Naive thymus-derived CD4-positive, alpha-beta T cell (primary cell): ENCODE data around the gene SLC25A22. TPM values are rescaled to one million over a fixed set of nuclear protein-coding genes. Genes with fewer than 3 reads are reported as not detected.

ENCODE experiments used
- ATAC-seq: fragments of 150-1000 bp; cut with Tn5 transposase; 2 replicates; pipeline ENCODE4 v1.10.0; 2021; ENCODE audit warnings: mild to moderate bottlenecking, moderate library complexity
- CTCF ChIA-PET: fragments of 350-600 bp; sonication (Branson Sonifier 250); formaldehyde crosslinking; loops from one replicate; lab custom pipeline; 2021; ENCODE audit warnings: antibody characterized with exemption; lab: Charles Lee
- POLR2A ChIA-PET: fragments of 350-600 bp; sonication (Branson Sonifier 250); formaldehyde crosslinking; loops from one replicate; lab custom pipeline; 2021; ENCODE audit warnings: antibody characterized with exemption, inconsistent platforms; lab: Charles Lee
- DNase-seq, 9 donors: peaks; one replicate each; pipeline versions ENCODE4 v3.0.0 to v3.0.0-alpha.2; 2020 to 2022; ENCODE audit warnings: mixed read lengths in 1 of 9
- H3K27ac ChIP-seq: one replicate; pipeline ENCODE4 v1.7.0; 2013; ENCODE audit warnings: mild to moderate bottlenecking, low read depth, low read length, moderate library complexity
- H3K27me3 ChIP-seq, 2 donors: one replicate each; pipeline ENCODE4 v1.7.0; 2013; ENCODE audit warnings: low read length in 2 of 2, mild to moderate bottlenecking in 2 of 2, moderate library complexity in 2 of 2; ENCODE audit not compliant: control insufficient read depth in 2 of 2, insufficient read depth in 2 of 2
- H3K36me3 ChIP-seq, 3 experiments: 1 replicate in 2 of 3; 2 replicates in 1 of 3; pipeline ENCODE4 v1.7.0; 2013; ENCODE audit warnings: low read length in 3 of 3, mild to moderate bottlenecking in 3 of 3, moderate library complexity in 1 of 3; ENCODE audit not compliant: insufficient read depth in 3 of 3, control insufficient read depth in 2 of 3
- H3K4me1 ChIP-seq, 2 donors: one replicate each; pipeline ENCODE4 v1.7.0; 2013; ENCODE audit warnings: low read length in 2 of 2, mild to moderate bottlenecking in 2 of 2, moderate library complexity in 1 of 2; ENCODE audit not compliant: control insufficient read depth in 2 of 2, insufficient read depth in 2 of 2
- H3K4me3 ChIP-seq: 2 replicates; pipeline ENCODE4 v1.7.0; 2013; ENCODE audit warnings: mild to moderate bottlenecking, low read length
- H3K9me3 ChIP-seq, 3 experiments: 1 replicate in 2 of 3; 2 replicates in 1 of 3; pipeline ENCODE4 v1.7.0; 2013; ENCODE audit warnings: low read length in 3 of 3; ENCODE audit not compliant: control insufficient read depth in 2 of 3
- H3K27ac Mint-ChIP-seq, 9 donors: one replicate each; pipeline ENCODE4 v1.8.0; 2020 to 2022; ENCODE audit warnings: mixed read lengths in 9 of 9, mild to moderate bottlenecking in 8 of 9, moderate library complexity in 5 of 9, inconsistent platforms in 2 of 9
- H3K27me3 Mint-ChIP-seq, 5 donors: one replicate each; pipeline ENCODE4 v1.8.0; 2021 to 2022; ENCODE audit warnings: mixed read lengths in 5 of 5, mild to moderate bottlenecking in 1 of 5
- H3K36me3 Mint-ChIP-seq, 5 donors: one replicate each; pipeline ENCODE4 v1.8.0; 2020 to 2022; ENCODE audit warnings: mixed read lengths in 5 of 5, mild to moderate bottlenecking in 3 of 5, inconsistent platforms in 1 of 5
- H3K4me1 Mint-ChIP-seq, 7 donors: one replicate each; pipeline ENCODE4 v1.8.0; 2020 to 2022; ENCODE audit warnings: mixed read lengths in 7 of 7, mild to moderate bottlenecking in 3 of 7, inconsistent platforms in 1 of 7
- H3K4me3 Mint-ChIP-seq, 10 donors: one replicate each; pipeline ENCODE4 v1.8.0; 2020 to 2022; ENCODE audit warnings: mild to moderate bottlenecking in 10 of 10, mixed read lengths in 10 of 10, moderate library complexity in 6 of 10, inconsistent platforms in 2 of 10
- H3K9me3 Mint-ChIP-seq, 11 donors: one replicate each; pipeline ENCODE4 v1.8.0; 2020 to 2022; ENCODE audit warnings: mixed read lengths in 11 of 11, mild to moderate bottlenecking in 4 of 11, inconsistent platforms in 1 of 11, moderate library complexity in 1 of 11
- intact Hi-C, 2 donors: fragments of 100-400 bp; cut with micrococcal nuclease; formaldehyde crosslinking; loops; one replicate each; pipeline ENCODE4 v1.15.1; 2023
- polyA plus RNA-seq, 2 donors: library from polyadenylated mRNA; unstranded; fragments of 300-500 nt; fragmentation: Illumina TruSeq; gene quantifications; one replicate each; pipeline ENCODE4 v1.2.3, GENCODE V29; 2021
- total RNA-seq, 6 experiments: library from RNA in 5 of 6; stranded (reverse) in 5 of 6; gene quantifications; 1 replicate in 5 of 6; 2 replicates in 1 of 6; pipeline ENCODE4 v1.2.3 and lab custom pipeline; 2021 to 2026

The SLC25A22 gene
- total and polyA plus RNA-seq, 7 experiments from 2014 or later: 6.4 to 58.4 (median 18.9) TPM

GRCh38 chr11:777288-778255, 20.5 kb downstream of the SLC25A22 start, which contains the start of gene GATD1:
GATD1 (minus strand) TSS chr11:777487; CDS start chr11:777462, 25 bp downstream.
- H3K9me3 Mint-ChIP-seq: no peaks in the 10 kb centered on the region

GRCh38 chr11:776561-777287, 21.4 kb downstream of the SLC25A22 start:
- peaks cover 12 to 14% of the 10 kb centered on the region in 2 donors for H3K4me1 ChIP-seq
- POLR2A ChIA-PET: interaction anchor here (0.5 to 3.0 kb wide), 7 partner anchors 17 to 570 kb away, joined by 3 to 18 read pairs (median 3); partner anchors contain the start of genes BET1L, CRACR2B, RIC8A and TALDO1
- Mint-ChIP-seq H3K36me3 (no peaks in the 10 kb centered on the region), H3K9me3 (no peaks in the 10 kb centered on the region), H3K4me3 (peak overlapping the region; percentile 64 to 89 (median 76)), H3K27me3 (no peaks in the 10 kb centered on the region), H3K27ac (peak overlapping the region; percentile 16 to 83 (median 62)), H3K4me1 (peaks cover 7 to 29% (median 23%) of the 10 kb centered on the region in 7 donors)
- CTCF ChIA-PET: interaction anchor here (2.0 kb wide), 1 partner anchor 13 kb away, joined by 6 read pairs; no protein-coding TSS in a partner anchor
- ATAC-seq (peak; percentile 58), DNase-seq (peak in 3 of 9 donors; percentile 12 to 34 (median 21))
- no peaks in the 10 kb centered on the region for H3K9me3 ChIP-seq
- H3K27me3 ChIP-seq: no peaks in the 10 kb centered on the region
- peaks cover 0 to 19% (median 0%) of the 10 kb centered on the region in 3 experiments for H3K36me3 ChIP-seq
- peak overlapping the region; percentile 57 for H3K4me3 ChIP-seq
- peak overlapping the region; percentile 85 for H3K27ac ChIP-seq
- intact Hi-C loops: loop anchor here (1.0 to 2.0 kb wide), 5 partner anchors 14 to 200 kb away; partner anchors contain the start of genes CEND1 (in 1 of the 2), PHRF1 (in 1 of the 2), RPLP2 (in 1 of the 2) and TALDO1 (in 1 of the 2)

More at GRCh38 chr11:777288-778255, 20.5 kb downstream of the SLC25A22 start, which contains the start of gene GATD1:
- ChIA-PET CTCF (interaction anchor here (2.0 kb wide), 1 partner anchor 14 kb away, joined by 6 read pairs; no protein-coding TSS in a partner anchor), POLR2A (interaction anchor here (0.8 to 3.0 kb wide), 7 partner anchors 13 to 51 kb away, joined by 3 to 18 read pairs (median 5); partner anchors contain the start of genes CEND1, PIDD1 and TALDO1)
- intact Hi-C loops: loop anchor here (1.0 to 2.0 kb wide), 5 partner anchors 13 to 201 kb away; partner anchors contain the start of genes CEND1 (in 1 of the 2), PHRF1 (in 1 of the 2), RPLP2 (in 1 of the 2) and TALDO1 (in 1 of the 2)
- no peaks in the 10 kb centered on the region for H3K27me3 ChIP-seq
- peak within 1 kb of the TSS; percentile 40 to 92 (median 78) for H3K27ac Mint-ChIP-seq
- H3K4me3 Mint-ChIP-seq: peak within 1 kb of the TSS; percentile 72 to 91 (median 83)
- H3K9me3 ChIP-seq: no peaks in the 10 kb centered on the region
- peaks cover 0 to 12% (median 0%) of the 10 kb centered on the region in 3 experiments for H3K36me3 ChIP-seq
- H3K4me1 ChIP-seq: peaks cover 12 to 14% of the 10 kb centered on the region in 2 donors
- H3K36me3 Mint-ChIP-seq: no peaks in the 10 kb centered on the region
- H3K4me1 Mint-ChIP-seq: peaks cover 7 to 29% (median 23%) of the 10 kb centered on the region in 7 donors
- peak; percentile 86 to 99 (median 93) for DNase-seq
- H3K27me3 Mint-ChIP-seq: no peaks in the 10 kb centered on the region
- H3K4me3 ChIP-seq: peak within 1 kb of the TSS; percentile 59
- peak; percentile 93 for ATAC-seq
- peak within 1 kb of the TSS; percentile 85 for H3K27ac ChIP-seq

DNA sequence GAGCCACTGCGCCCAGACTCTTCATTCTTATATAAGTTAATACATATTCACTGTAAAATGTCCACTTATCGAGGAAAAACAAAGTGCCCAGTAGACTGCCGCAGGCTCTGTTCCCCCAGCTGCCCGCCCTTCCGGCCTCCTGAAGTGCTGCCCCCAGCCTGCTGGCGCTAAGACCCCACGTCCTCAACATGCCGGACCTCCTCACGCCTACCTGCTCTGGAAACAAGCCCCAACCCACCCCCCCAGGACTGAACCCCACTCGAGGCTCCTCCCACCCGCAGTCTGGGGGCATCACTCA, 21.9 kb downstream of the SLC25A22 start:
- peak overlapping the region; percentile 57 for H3K4me3 ChIP-seq
- POLR2A ChIA-PET: interaction anchor here (0.5 to 2.1 kb wide), 7 partner anchors 16 to 569 kb away, joined by 3 to 10 read pairs (median 3); partner anchors contain the start of genes BET1L, CRACR2B, RIC8A and TALDO1

DNA sequence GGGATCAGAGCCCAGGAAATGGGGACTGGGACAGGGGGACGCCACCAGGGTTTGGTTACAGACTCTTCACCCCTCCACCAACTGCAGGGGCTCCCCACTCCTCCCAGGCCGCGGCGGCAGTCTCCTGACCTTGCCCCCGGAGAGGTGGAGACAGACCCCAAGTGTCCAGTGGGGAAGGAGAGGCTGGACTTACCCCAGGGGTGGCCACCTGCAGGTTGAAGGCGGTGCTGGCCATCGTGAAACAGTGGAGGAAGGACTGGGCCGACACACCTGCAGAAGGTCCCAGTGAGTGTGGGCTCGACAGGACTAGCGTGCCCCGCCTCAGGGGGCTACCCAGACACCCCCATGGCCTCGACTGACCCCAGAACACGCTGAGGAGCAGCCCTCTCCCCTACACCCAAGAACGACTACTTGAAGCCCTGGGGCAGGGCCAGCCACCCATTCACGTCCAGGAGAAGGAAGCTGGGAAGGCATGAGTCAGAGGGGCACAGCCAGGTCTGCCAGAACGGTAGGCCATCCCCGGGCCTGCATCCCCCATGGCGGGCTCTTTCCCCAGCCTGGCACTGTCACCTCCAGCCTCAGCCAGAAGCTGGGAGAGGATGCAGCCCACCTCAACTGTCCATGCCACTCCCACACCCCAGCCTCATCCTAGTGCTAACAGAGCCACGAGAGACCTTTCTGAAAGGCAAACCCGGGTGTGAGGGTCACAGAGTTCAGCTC, 23.0 kb downstream of the SLC25A22 start:
- H3K27ac Mint-ChIP-seq: peak overlapping the region in 4 of 9 donors; percentile 24 to 81 (median 44)
- H3K4me3 Mint-ChIP-seq: peak overlapping the region; percentile 41 to 86 (median 60)
- ChIA-PET POLR2A (interaction anchor here (0.7 to 2.1 kb wide), 4 partner anchors 21 to 137 kb away, joined by 3 to 10 read pairs (median 4); partner anchors contain the start of gene RPLP2), CTCF (interaction anchor here (0.8 to 2.0 kb wide), 3 partner anchors 11 to 36 kb away, joined by 3 to 6 read pairs (median 6); no protein-coding TSS in a partner anchor)
- DNase-seq (no peak), ATAC-seq (no peak)
- no peak overlapping the region for H3K27ac ChIP-seq
- no peak overlapping the region for H3K4me3 ChIP-seq
- H3K4me1 ChIP-seq: peaks cover 12 to 14% of the 10 kb centered on the region in 2 donors
- H3K27me3 ChIP-seq: no peaks in the 10 kb centered on the region
- H3K27me3 Mint-ChIP-seq: no peaks in the 10 kb centered on the region
- H3K36me3 Mint-ChIP-seq: peaks cover 0 to under 1% (median 0%) of the 10 kb centered on the region in 5 donors
- intact Hi-C loops: no loop called here
- H3K9me3 Mint-ChIP-seq: no peaks in the 10 kb centered on the region
- peaks cover 7 to 24% (median 19%) of the 10 kb centered on the region in 7 donors for H3K4me1 Mint-ChIP-seq
- H3K9me3 ChIP-seq: no peaks in the 10 kb centered on the region
- H3K36me3 ChIP-seq: peaks cover 0 to 36% (median 0%) of the 10 kb centered on the region in 3 experiments

More for the DNA sequence above, 21.9 kb downstream of the SLC25A22 start:
- DNase-seq (no peak), ATAC-seq (no peak)
- peak overlapping the region; percentile 64 to 89 (median 76) for H3K4me3 Mint-ChIP-seq
- no peaks in the 10 kb centered on the region for H3K9me3 Mint-ChIP-seq
- Histone ChIP-seq H3K27me3 (no peaks in the 10 kb centered on the region), H3K27ac (peak overlapping the region; percentile 85), H3K4me1 (peaks cover 12 to 14% of the 10 kb centered on the region in 2 donors), H3K36me3 (peaks cover 0 to 24% (median 0%) of the 10 kb centered on the region in 3 experiments), H3K9me3 (no peaks in the 10 kb centered on the region)
- no peaks in the 10 kb centered on the region for H3K36me3 Mint-ChIP-seq
- no peaks in the 10 kb centered on the region for H3K27me3 Mint-ChIP-seq
- CTCF ChIA-PET: interaction anchor here (1.2 to 2.0 kb wide), 2 partner anchors 13 to 21 kb away, joined by 3 to 6 read pairs; no protein-coding TSS in a partner anchor
- H3K4me1 Mint-ChIP-seq: peaks cover 7 to 29% (median 23%) of the 10 kb centered on the region in 7 donors
- peak overlapping the region in 8 of 9 donors; percentile 31 to 83 (median 56) for H3K27ac Mint-ChIP-seq
- intact Hi-C loops: loop anchor here in 1 of 2 donors (2.0 kb wide), 1 partner anchor 199 kb away; the partner anchor contains the start of gene PHRF1

DNA sequence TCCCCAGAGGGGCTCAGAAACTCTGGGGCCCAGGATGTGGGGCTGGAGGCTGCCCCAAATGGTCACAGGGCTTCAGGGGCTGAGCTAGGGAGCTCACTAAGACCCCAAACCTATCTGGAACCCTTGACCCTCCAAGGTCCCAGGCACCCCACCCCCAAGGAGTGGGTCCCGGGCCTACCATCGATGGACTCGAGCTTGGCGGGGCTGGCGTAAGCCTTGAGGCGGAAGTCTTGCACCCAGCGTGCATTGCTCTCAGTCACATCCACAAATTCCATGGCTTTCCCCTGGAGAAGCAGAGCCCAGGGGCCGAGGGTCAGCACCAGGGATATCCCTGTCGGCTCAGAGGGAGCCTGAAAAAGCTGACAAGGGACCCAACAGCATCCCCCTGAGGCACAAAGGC, 24.3 kb downstream of the SLC25A22 start:
- CTCF ChIA-PET: interaction anchor here (0.7 kb wide), 1 partner anchor 278 kb away, joined by 4 read pairs; no protein-coding TSS in a partner anchor
- Histone ChIP-seq H3K36me3 (peaks cover 0 to 39% (median 0%) of the 10 kb centered on the region in 3 experiments), H3K27me3 (no peaks in the 10 kb centered on the region), H3K27ac (no peak overlapping the region), H3K9me3 (no peaks in the 10 kb centered on the region), H3K4me1 (peaks cover 12 to 14% of the 10 kb centered on the region in 2 donors), H3K4me3 (no peak overlapping the region)
- peaks cover 4 to 19% (median 15%) of the 10 kb centered on the region in 7 donors for H3K4me1 Mint-ChIP-seq
- H3K4me3 Mint-ChIP-seq: no peak overlapping the region
- H3K27ac Mint-ChIP-seq: no peak overlapping the region
- POLR2A ChIA-PET: no interaction called here
- no peaks in the 10 kb centered on the region for H3K27me3 Mint-ChIP-seq
- ATAC-seq (no peak), DNase-seq (no peak)
- no peaks in the 10 kb centered on the region for H3K9me3 Mint-ChIP-seq
- intact Hi-C loops: no loop called here
- H3K36me3 Mint-ChIP-seq: peaks cover 0 to 3% (median 0%) of the 10 kb centered on the region in 5 donors
